PFSK-1 (cell line): Measurements from ENCODE around the gene SFT2D1.

Experiments used
- TAF1 ChIP-seq: IDR thresholded peaks from 2 replicates; pipeline ENCODE4 v1.6.1; 2012; ENCODE audit warnings: low read length, control low read depth, borderline replicate concordance; ENCODE audit not compliant: insufficient read depth
- TF ChIP-seq, protein P1 (sequence below), 2 experiments: IDR thresholded peaks; 2 replicates each; pipeline versions ENCODE4 v1.6.1 to v1.8.0; 2011 to 2012; ENCODE audit warnings: low read depth in 2 of 2, low read length in 2 of 2, control low read depth in 1 of 2, inconsistent platforms in 1 of 2, mild to moderate bottlenecking in 1 of 2, moderate library complexity in 1 of 2; ENCODE audit not compliant: insufficient read depth in 1 of 2

DNA sequence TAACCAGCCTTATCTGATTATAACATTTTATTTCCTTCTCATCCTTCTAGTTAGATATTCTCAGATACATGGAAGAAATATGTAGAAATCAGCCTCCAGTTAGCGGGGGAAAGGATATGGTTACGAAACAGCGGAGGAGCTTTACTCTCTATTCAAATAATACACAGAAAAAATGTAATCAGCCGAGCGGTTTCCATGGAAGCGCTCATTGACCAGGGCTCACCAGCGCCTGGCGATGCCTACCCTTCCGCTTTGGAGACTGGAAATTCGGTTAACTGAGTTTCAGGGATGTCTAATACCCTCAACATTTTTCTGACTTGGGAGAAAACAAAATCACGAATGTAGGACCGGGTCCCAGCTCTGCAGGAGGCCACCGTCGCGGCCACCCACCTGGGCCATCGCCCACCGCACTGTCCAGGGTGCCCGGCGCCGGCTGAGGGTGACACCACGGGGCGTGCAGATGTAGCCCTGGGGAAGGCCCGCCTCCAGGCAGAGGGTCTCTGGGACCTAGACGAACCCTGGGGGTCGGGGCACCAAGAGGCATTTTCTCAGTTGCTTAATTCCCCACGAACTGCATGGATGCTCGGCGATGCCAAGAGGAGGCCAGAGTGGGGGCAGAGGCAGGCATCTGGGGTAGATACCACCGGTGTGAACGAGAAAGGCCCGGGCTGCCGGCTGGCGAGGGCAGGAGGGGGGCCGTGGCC, 35.8 kb downstream of the SFT2D1 start:
- TF ChIP-seq, protein P1, sequence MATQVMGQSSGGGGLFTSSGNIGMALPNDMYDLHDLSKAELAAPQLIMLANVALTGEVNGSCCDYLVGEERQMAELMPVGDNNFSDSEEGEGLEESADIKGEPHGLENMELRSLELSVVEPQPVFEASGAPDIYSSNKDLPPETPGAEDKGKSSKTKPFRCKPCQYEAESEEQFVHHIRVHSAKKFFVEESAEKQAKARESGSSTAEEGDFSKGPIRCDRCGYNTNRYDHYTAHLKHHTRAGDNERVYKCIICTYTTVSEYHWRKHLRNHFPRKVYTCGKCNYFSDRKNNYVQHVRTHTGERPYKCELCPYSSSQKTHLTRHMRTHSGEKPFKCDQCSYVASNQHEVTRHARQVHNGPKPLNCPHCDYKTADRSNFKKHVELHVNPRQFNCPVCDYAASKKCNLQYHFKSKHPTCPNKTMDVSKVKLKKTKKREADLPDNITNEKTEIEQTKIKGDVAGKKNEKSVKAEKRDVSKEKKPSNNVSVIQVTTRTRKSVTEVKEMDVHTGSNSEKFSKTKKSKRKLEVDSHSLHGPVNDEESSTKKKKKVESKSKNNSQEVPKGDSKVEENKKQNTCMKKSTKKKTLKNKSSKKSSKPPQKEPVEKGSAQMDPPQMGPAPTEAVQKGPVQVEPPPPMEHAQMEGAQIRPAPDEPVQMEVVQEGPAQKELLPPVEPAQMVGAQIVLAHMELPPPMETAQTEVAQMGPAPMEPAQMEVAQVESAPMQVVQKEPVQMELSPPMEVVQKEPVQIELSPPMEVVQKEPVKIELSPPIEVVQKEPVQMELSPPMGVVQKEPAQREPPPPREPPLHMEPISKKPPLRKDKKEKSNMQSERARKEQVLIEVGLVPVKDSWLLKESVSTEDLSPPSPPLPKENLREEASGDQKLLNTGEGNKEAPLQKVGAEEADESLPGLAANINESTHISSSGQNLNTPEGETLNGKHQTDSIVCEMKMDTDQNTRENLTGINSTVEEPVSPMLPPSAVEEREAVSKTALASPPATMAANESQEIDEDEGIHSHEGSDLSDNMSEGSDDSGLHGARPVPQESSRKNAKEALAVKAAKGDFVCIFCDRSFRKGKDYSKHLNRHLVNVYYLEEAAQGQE (IDR thresholded peaks at IDR 0.05; ENCODE audit: insufficient read depth in 1 of 2, low read depth in 2 of 2, low read length in 2 of 2): no peak
- no peak for TF ChIP-seq TAF1
